Measurements from ENCODE around the gene ESM1. TPM values are rescaled to one million over a fixed set of nuclear protein-coding genes. Genes with fewer than 3 reads are reported as not detected.

Gene ESM1
- total and polyA plus RNA-seq, 2 donors (not counting 3 experiments of a cell fraction or from before 2014, with no cell fraction given), result 214 to 577 TPM

GRCh38 chr5:54991416-54991815, 6.0 kb upstream of the ESM1 start:
- Histone ChIP-seq H3K27me3 (ENCODE audit: control insufficient read depth in 2 of 2, insufficient read depth in 2 of 2, low read length in 2 of 2) (no peaks in the 10 kb centered on the region), H3K4me1 (ENCODE audit: control insufficient read depth, extremely low read depth, insufficient read depth, low read length) (peaks cover 71% of the 10 kb centered on the region), H3K36me3 (ENCODE audit: control insufficient read depth in 2 of 2, extremely low read depth in 1 of 2, insufficient read depth in 2 of 2, low read length in 2 of 2) (no peaks in the 10 kb centered on the region), H3K4me3 (replicated peaks in 1 of 3; ENCODE audit: insufficient read depth in 1 of 3, low read depth in 1 of 3, low read length in 3 of 3) (no peak overlapping the region), H3K9me3 (replicated peaks; ENCODE audit: control insufficient read depth, insufficient read depth, low read length) (no peaks in the 10 kb centered on the region), H3K9ac (replicated peaks; ENCODE audit: extremely low read depth, insufficient read depth, low read length) (peak overlapping the region; percentile 38), H3K4me2 (ENCODE audit: insufficient read depth, low read length) (peak overlapping the region; percentile 70), H4K20me1 (replicated peaks; ENCODE audit: control insufficient read depth, extremely low read depth, insufficient read depth, low read length) (no peaks in the 10 kb centered on the region), H2AFZ (ENCODE audit: low read depth, low read length) (no peak overlapping the region), H3K79me2 (ENCODE audit: control insufficient read depth, insufficient read depth, low read length) (no peaks in the 10 kb centered on the region), H3K27ac (ENCODE audit: insufficient read depth, low read depth, low read length) (peak overlapping the region; percentile 82), H3K9me1 (replicated peaks; ENCODE audit: control insufficient read depth, extremely low read depth, insufficient read depth, low read length) (no peaks in the 10 kb centered on the region)
- BruUV-seq (replicated peaks), result no TSS peak
- POLR2A ChIA-PET, result no interaction called here
- no peak for TF ChIP-seq CTCF (IDR thresholded peaks at IDR 0.05; ENCODE audit: extremely low read depth in 1 of 2, insufficient read depth in 1 of 2, low read depth in 1 of 2, low read length in 2 of 2)
- no peak for TF ChIP-seq FOS (IDR thresholded peaks at IDR 0.05; ENCODE audit: borderline replicate concordance, insufficient read depth, low read length)
- TF ChIP-seq MYC (IDR thresholded peaks at IDR 0.05; ENCODE audit: low read depth, low read length), result no peak
- TF ChIP-seq JUN (IDR thresholded peaks at IDR 0.05; ENCODE audit: borderline replicate concordance, insufficient read depth, insufficient read length, low read depth), result no peak
- no peak for TF ChIP-seq POLR2A (IDR thresholded peaks at IDR 0.05; ENCODE audit: low read depth, low read length)
- TF ChIP-seq GATA2 (IDR thresholded peaks at IDR 0.05; ENCODE audit: insufficient read depth, insufficient read length, low read depth, low read length), result no peak
- no peak for TF ChIP-seq EZH2 (IDR thresholded peaks at IDR 0.05; ENCODE audit: borderline replicate concordance, low read depth, low read length, severe bottlenecking)
- TF ChIP-seq POLR2AphosphoS5 (IDR thresholded peaks at IDR 0.05; ENCODE audit: insufficient read depth, low read depth, low read length), result no peak
- TF ChIP-seq MAX (IDR thresholded peaks at IDR 0.05; ENCODE audit: insufficient read depth, insufficient read length), result no peak
- dilution Hi-C loops (cut with MboI; ENCODE audit: extremely low pct_ligation_motif_present, low sequenced_read_pairs), result loop anchor here (25.0 kb wide), 1 partner anchor 146 kb away; no protein-coding TSS in a partner anchor
- FAIRE-seq, result no peak
- no peak for DNase-seq (ENCODE audit: low read depth, low spot score)
- intact Hi-C loops (cut with micrococcal nuclease), result no loop called here
- CTCF ChIA-PET, result interaction anchor here (1.0 to 2.4 kb wide), 4 partner anchors 11 to 168 kb away, joined by 3 to 13 read pairs (median 3); partner anchors contain the start of gene GPX8
